H1 (cell line): ENCODE results near the gene TMEM255B. TPM values are rescaled to one million over a fixed set of nuclear protein-coding genes. Genes with fewer than 3 reads are reported as not detected.

ENCODE experiments used
- GTF2F1 ChIP-seq: IDR thresholded peaks from 2 replicates; pipeline ENCODE4 v1.6.1; 2012; ENCODE audit warnings: low read depth, low read length, improper control_type of control experiment, borderline replicate concordance
- KDM1A ChIP-seq: fragments of 200-600, 300-600 bp; sonication (generic); IDR thresholded peaks from 2 replicates; pipeline ENCODE4 v1.7.1; 2016; ENCODE audit warnings: mild to moderate bottlenecking, low read length, borderline replicate concordance
- SIRT6 ChIP-seq: IDR thresholded peaks from one replicate; pipeline ENCODE4 v1.7.1; 2012; ENCODE audit warnings: low read length, inconsistent platforms
- SP4 ChIP-seq: IDR thresholded peaks from 2 replicates; pipeline ENCODE4 v1.6.1; 2012; ENCODE audit warnings: low read length, inconsistent platforms
- polyA plus RNA-seq, 7 experiments: library from polyadenylated mRNA; depleted of rRNA in 3 of 7; stranded (reverse) in 5 of 7; unstranded in 2 of 7; fragments of >200 nt in 5 of 7; fragments of 200-250 nt in 2 of 7; gene quantifications; 1 replicate in 5 of 7; 2 replicates in 1 of 7; 4 replicates in 1 of 7; pipeline versions ENCODE4 v1.2.1 to v1.2.3, GENCODE V29; 2011 to 2013; ENCODE audit warnings: missing spikeins in 2 of 7, mixed read lengths in 2 of 7
- total RNA-seq: library from RNA; stranded (reverse); fragmentation: NEBNext Ultra II Directional; extraction: Animal tissue kit (Norgen Biotek cat#: 25700); gene quantifications from 2 replicates; pipeline ENCODE4 v1.2.1, GENCODE V29; 2021
- TF ChIP-seq, protein P1 (sequence below), 3 experiments: IDR thresholded peaks; 1 replicate in 2 of 3; 2 replicates in 1 of 3; pipeline versions ENCODE4 v1.5.1 to v1.6.1; 2011; ENCODE audit warnings: low read length in 3 of 3, mild to moderate bottlenecking in 3 of 3, inconsistent platforms in 2 of 3, low read depth in 1 of 3, moderate library complexity in 1 of 3; ENCODE audit not compliant: insufficient read depth in 1 of 3; ENCODE audit errors: control extremely low read depth in 1 of 3
- TF ChIP-seq, protein P2 (sequence below): IDR thresholded peaks from 2 replicates; pipeline ENCODE4 v1.6.1; 2012; ENCODE audit warnings: inconsistent platforms

TMEM255B gene
- total and polyA plus RNA-seq, 2 of the 8 experiments (the other 6 are each of a cell fraction or from before 2014, with no cell fraction given) = 3.4 to 4.4 TPM

DNA sequence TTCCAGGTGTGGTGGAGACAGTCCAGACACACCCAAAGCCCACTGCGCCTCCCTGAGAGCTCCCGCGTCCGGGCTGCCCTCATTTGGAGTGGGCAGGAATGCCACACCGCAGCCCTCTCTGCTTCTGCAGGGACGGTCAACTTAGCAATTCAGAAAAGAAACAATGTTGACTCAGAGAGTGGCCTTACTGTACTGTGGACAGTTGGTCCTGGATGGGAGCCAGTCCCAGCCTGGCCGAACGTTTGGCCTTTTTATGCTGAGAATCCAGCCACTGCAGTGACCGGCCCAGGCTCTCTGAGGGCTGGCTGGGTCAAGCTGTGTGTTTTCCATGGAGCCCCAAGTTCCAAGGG lies 97.7 kb downstream of the TMEM255B start (continued):
- TF ChIP-seq GTF2F1 (no peak), SIRT6 (no peak), KDM1A (no peak), SP4 (no peak)
- TF ChIP-seq, protein P1, sequence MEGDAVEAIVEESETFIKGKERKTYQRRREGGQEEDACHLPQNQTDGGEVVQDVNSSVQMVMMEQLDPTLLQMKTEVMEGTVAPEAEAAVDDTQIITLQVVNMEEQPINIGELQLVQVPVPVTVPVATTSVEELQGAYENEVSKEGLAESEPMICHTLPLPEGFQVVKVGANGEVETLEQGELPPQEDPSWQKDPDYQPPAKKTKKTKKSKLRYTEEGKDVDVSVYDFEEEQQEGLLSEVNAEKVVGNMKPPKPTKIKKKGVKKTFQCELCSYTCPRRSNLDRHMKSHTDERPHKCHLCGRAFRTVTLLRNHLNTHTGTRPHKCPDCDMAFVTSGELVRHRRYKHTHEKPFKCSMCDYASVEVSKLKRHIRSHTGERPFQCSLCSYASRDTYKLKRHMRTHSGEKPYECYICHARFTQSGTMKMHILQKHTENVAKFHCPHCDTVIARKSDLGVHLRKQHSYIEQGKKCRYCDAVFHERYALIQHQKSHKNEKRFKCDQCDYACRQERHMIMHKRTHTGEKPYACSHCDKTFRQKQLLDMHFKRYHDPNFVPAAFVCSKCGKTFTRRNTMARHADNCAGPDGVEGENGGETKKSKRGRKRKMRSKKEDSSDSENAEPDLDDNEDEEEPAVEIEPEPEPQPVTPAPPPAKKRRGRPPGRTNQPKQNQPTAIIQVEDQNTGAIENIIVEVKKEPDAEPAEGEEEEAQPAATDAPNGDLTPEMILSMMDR (IDR thresholded peaks at IDR 0.05; ENCODE audit: control extremely low read depth in 1 of 3, insufficient read depth in 1 of 3, low read depth in 1 of 3, low read length in 3 of 3) = no peak
- TF ChIP-seq, protein P2, sequence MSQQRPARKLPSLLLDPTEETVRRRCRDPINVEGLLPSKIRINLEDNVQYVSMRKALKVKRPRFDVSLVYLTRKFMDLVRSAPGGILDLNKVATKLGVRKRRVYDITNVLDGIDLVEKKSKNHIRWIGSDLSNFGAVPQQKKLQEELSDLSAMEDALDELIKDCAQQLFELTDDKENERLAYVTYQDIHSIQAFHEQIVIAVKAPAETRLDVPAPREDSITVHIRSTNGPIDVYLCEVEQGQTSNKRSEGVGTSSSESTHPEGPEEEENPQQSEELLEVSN = no peak
